ENCODE measurements around the gene LOXL1. TPM values are rescaled to one million over a fixed set of nuclear protein-coding genes. Genes with fewer than 3 reads are reported as not detected.

LOXL1 gene
- total RNA-seq, 4 donors from 2014 or later, result 22.9 to 63.0 (median 34.5) TPM

DNA sequence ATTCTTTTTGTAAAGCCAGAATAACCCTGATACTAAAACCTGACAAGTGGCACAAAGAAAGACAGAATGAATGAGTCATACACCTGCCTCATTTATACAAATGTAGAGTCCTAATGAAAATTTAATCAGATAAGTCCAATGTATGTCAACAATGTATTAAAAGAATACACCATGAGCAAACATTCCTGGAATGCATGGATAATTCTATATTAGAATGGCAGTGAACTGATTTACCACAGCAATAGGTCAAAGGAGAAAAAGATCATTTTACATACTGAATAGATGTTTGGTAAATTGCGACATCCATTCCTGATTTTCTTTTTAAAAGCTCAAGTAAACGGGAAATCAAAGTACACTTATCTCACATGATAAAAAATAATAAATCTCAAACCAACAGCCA lies 11.2 kb upstream of the LOXL1 start:
- TF ChIP-seq, protein P1, sequence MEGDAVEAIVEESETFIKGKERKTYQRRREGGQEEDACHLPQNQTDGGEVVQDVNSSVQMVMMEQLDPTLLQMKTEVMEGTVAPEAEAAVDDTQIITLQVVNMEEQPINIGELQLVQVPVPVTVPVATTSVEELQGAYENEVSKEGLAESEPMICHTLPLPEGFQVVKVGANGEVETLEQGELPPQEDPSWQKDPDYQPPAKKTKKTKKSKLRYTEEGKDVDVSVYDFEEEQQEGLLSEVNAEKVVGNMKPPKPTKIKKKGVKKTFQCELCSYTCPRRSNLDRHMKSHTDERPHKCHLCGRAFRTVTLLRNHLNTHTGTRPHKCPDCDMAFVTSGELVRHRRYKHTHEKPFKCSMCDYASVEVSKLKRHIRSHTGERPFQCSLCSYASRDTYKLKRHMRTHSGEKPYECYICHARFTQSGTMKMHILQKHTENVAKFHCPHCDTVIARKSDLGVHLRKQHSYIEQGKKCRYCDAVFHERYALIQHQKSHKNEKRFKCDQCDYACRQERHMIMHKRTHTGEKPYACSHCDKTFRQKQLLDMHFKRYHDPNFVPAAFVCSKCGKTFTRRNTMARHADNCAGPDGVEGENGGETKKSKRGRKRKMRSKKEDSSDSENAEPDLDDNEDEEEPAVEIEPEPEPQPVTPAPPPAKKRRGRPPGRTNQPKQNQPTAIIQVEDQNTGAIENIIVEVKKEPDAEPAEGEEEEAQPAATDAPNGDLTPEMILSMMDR (IDR thresholded peaks at IDR 0.05), result no peak
- TF ChIP-seq POLR2A (IDR thresholded peaks at IDR 0.05) (no peak), POLR2AphosphoS5 (IDR thresholded peaks at IDR 0.05) (no peak), EP300 (IDR thresholded peaks at IDR 0.05) (no peak)
- no peak overlapping the region for H3K27ac ChIP-seq
- H3K36me3 ChIP-seq, result peaks cover 0 to 9% of the 10 kb centered on the region in 2 donors
- H3K4me3 ChIP-seq, result no peak overlapping the region
- H3K9me3 ChIP-seq, result no peaks in the 10 kb centered on the region
- ATAC-seq, result no peak
- WGBS, 2 donors (ENCODE audit: low coverage in 1 of 2), result 89 to 90% methylated on average over 2 of the region's 2 CpGs
- H3K27me3 ChIP-seq, result no peaks in the 10 kb centered on the region
- no peaks in the 10 kb centered on the region for H3K4me1 ChIP-seq

DNA sequence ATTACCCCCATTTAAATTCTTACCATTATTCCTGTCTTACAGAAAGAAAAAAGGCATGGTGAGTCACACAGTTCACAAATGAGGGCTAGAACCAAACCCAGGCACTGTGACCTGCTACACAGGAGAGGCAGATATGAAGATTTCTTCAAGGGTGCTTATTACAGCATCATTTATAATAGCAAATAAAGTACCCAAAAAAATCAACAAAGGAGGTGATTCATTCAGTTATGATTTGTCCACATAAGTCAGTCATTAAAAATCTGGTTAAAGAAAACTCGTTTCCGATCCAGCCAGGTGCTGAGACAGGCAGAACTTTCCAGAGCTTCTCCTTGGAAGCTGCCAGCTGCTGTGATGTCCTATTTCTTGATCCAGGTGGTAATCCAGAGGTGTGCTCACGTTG lies 7.5 kb upstream of the LOXL1 start:
- H3K4me1 ChIP-seq, result peaks cover 11 to 37% (median 25%) of the 10 kb centered on the region in 3 donors
- H3K9me3 ChIP-seq, result no peaks in the 10 kb centered on the region
- peaks cover 0 to 9% of the 10 kb centered on the region in 2 donors for H3K36me3 ChIP-seq
- 75 to 90% methylated on average over 2 to 3 of the region's 3 CpGs for WGBS, 2 donors (ENCODE audit: low coverage in 1 of 2)
- TF ChIP-seq EP300 (IDR thresholded peaks at IDR 0.05) (no peak), POLR2AphosphoS5 (IDR thresholded peaks at IDR 0.05) (no peak)
- no peak for ATAC-seq
- H3K27ac ChIP-seq, result no peak overlapping the region
- H3K4me3 ChIP-seq, result no peak overlapping the region
- no peaks in the 10 kb centered on the region for H3K27me3 ChIP-seq

DNA sequence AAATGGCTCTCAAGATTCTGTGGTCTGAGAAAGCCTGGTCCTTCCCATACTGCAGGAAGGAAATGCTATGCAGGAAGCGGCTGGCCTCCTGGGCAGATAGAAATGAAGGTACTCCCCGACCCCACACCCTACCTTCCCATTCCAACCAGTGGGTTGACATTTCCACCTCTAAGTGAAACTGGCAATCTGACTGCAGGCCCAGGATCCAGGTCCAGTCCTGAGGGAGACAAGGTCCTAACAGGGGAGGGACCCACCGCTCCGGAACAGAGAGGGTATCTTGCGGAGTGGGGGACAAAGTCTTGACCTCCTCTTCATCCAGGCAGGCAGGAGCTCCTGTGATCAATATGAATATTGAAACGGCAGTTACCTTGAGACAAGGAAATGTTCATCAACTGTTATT lies 6.6 kb upstream of the LOXL1 start:
- Histone ChIP-seq H3K9me3 (no peaks in the 10 kb centered on the region), H3K4me1 (peaks cover 15 to 46% (median 34%) of the 10 kb centered on the region in 3 donors), H3K27ac (peak overlapping the region in 1 of 4 donors; percentile 97), H3K36me3 (peaks cover 0 to 9% of the 10 kb centered on the region in 2 donors), H3K27me3 (no peaks in the 10 kb centered on the region), H3K4me3 (no peak overlapping the region)
- no peak for TF ChIP-seq POLR2A (IDR thresholded peaks at IDR 0.05)
- TF ChIP-seq EP300 (IDR thresholded peaks at IDR 0.05), result no peak
- ATAC-seq, result no peak
- 82 to 100% methylated on average over 4 of the region's 6 CpGs for WGBS, 2 donors (ENCODE audit: low coverage in 1 of 2)

DNA sequence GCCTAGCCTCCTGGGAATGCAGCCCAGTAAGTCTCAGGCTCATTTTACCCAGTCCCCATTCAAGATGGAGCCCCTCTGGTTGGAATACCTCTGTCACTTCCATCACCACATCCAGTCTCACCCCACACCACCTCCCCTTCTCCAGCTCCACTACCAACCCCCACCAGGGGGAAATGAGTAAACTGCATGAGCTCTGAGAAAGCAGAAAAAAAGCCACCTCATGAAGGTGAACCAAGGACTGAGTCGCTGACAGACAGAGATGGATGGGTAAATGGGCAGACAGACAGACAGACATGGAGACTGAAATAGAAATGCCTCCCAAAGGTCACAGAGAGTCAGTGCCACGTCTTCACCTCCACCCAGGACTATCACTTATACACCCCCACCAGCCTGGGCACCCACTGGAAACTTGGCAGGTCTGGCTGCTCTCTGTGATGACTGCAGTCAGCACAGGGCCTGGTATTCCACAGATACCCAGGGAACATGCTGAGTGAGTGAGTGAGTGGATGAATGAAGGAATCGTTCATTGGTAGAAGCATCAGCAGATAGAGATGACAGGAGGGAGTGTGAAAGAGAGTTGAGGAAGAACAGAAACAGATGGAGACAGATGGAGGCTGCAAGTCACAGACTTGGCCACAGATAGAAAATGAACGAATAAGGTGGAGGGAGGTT lies 4.9 kb upstream of the LOXL1 start:
- H3K27me3 ChIP-seq, result no peaks in the 10 kb centered on the region
- H3K9me3 ChIP-seq, result no peaks in the 10 kb centered on the region
- TF ChIP-seq EP300 (IDR thresholded peaks at IDR 0.05) (no peak), POLR2AphosphoS5 (IDR thresholded peaks at IDR 0.05) (no peak), POLR2A (IDR thresholded peaks at IDR 0.05) (no peak)
- TF ChIP-seq, protein P1 (IDR thresholded peaks at IDR 0.05), result no peak
- H3K4me3 ChIP-seq, result no peak overlapping the region
- H3K36me3 ChIP-seq, result peaks cover 0 to 9% of the 10 kb centered on the region in 2 donors
- no peak for ATAC-seq
- H3K4me1 ChIP-seq, result peaks cover 17 to 63% (median 51%) of the 10 kb centered on the region in 3 donors
- WGBS, 2 donors (ENCODE audit: low coverage in 1 of 2), result 42 to 54% methylated on average over 4 of the region's 4 CpGs
- peak overlapping the region in 3 of 4 donors; percentile 96 to 97 (median 96) for H3K27ac ChIP-seq

DNA sequence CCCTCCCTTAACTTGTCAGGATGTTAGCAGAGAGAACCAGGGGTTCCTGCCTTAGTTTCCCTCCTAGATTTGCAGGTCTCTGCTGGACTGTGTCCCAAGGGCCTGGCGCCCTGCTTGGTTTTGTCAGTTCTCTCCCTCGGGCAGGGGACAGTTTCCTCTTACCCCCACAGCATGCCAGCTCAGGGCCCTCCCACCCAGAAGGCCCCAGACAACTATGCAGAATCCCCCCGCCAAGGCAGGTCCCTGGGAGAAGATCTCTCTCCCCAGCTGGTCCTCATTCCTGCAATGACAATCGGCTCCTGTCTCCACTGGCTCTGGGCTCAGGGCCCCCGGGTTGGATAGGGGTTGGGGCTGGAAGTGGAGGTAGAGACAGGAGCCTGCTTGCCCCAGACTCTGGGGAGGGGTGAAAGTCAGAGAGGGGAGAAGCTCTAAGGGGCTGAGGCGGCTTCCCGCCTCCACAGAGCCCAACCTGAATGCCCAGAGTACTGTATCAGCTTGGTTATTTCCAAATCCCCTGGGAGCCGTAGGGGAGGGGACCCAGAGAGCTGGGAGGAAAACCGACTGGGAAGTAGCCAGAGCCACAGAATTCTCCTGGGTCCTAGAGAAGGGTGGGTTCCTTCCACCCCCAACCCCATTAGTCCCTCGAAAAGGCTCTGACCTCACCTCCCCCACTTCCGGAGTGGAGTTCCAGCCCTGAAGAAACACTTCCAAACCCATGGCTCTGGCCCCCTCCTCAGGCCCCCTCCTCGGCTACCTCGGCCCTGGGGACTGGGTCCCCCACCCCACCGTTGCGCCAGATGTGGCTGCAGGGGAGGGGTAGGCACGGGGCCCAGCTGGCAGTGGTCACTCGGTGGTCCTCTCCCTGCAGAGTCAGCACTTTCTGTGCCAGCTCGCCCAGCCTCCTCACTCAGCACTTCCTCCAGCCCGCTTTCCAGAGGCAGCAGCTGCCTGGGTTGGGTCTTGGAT lies 3.8 kb upstream of the LOXL1 start:
- H3K27ac ChIP-seq, result peak overlapping the region; percentile 83 to 97 (median 96)
- H3K4me1 ChIP-seq, result peaks cover 17 to 74% (median 55%) of the 10 kb centered on the region in 3 donors
- no peak overlapping the region for H3K4me3 ChIP-seq
- 14 to 53% methylated on average over 2 to 5 of the region's 19 CpGs for WGBS, 2 donors (ENCODE audit: low coverage in 1 of 2)
- peaks cover 6% of the 10 kb centered on the region for H3K27me3 ChIP-seq
- no peaks in the 10 kb centered on the region for H3K9me3 ChIP-seq
- peaks cover 0 to 9% of the 10 kb centered on the region in 2 donors for H3K36me3 ChIP-seq
- TF ChIP-seq EP300 (IDR thresholded peaks at IDR 0.05) (no peak), POLR2A (IDR thresholded peaks at IDR 0.05) (no peak), POLR2AphosphoS5 (IDR thresholded peaks at IDR 0.05) (no peak)
- TF ChIP-seq, protein P1 (IDR thresholded peaks at IDR 0.05), result no peak
- no peak for ATAC-seq
